ENCODE data around the gene NKAIN4.

- TF ChIP-seq EZH2 (IDR thresholded peaks at IDR 0.05; ENCODE audit: low read depth) = no peak
- TF ChIP-seq CTCF (conservative IDR thresholded peaks at IDR 0.05) = no peak
These were observed 33.7 kb upstream of the NKAIN4 start for GRCh38 chr20:63287697-63288580.

Measured in PC-9 (cell line).